ENCODE data around the gene RTF2. TPM values are rescaled to one million over a fixed set of nuclear protein-coding genes. Genes with fewer than 3 reads are reported as not detected.
A peak's percentile ranks its signal among the peaks of the same experiment; 100 is the strongest.

The RTF2 gene
- total and polyA plus RNA-seq, 2 of the 4 experiments (the other 2 are of a cell fraction): 102 to 109 TPM

- peak overlapping the region; percentile 96 for H3K27ac ChIP-seq (ENCODE audit: insufficient read depth, low read length)
- POLR2A ChIA-PET (ENCODE audit: unreplicated experiment): interaction anchor here (1.6 to 1.7 kb wide), 2 partner anchors 11 kb away, joined by 7 read pairs; no protein-coding TSS in a partner anchor
- no peak overlapping the region for H3K4me3 ChIP-seq (ENCODE audit: insufficient read depth, low read depth, low read length)
These were observed 39.5 kb upstream of the RTF2 start for GRCh38 chr20:56428881-56429280.

More at GRCh38 chr20:56428881-56429280, 39.5 kb upstream of the RTF2 start:
- Histone ChIP-seq H3K4ac (ENCODE audit: low read depth, low read length) (peak overlapping the region; percentile 96), H3K9me1 (ENCODE audit: insufficient read depth, low read length) (peaks cover 34% of the 10 kb centered on the region), H3K9ac (ENCODE audit: low read depth, low read length) (peak overlapping the region; percentile 43), H3K23ac (ENCODE audit: low read depth, low read length) (peak overlapping the region; percentile 88), H3K4me1 (ENCODE audit: control insufficient read depth, insufficient read depth, low read length) (peaks cover 42% of the 10 kb centered on the region), H2BK15ac (ENCODE audit: low read depth, low read length) (peak overlapping the region; percentile 99; the same call in 2 of the 3 replicates), H3K79me1 (ENCODE audit: low read depth in 1 of 2, low read length in 2 of 2) (peaks cover 38 to 76% of the 10 kb centered on the region in 2 experiments), H3K36me3 (ENCODE audit: control insufficient read depth, insufficient read depth, low read length) (peaks cover 9% of the 10 kb centered on the region), H2BK5ac (ENCODE audit: low read depth, low read length, poor library complexity, severe bottlenecking) (peak overlapping the region; percentile 97), H2BK20ac (ENCODE audit: low read depth, low read length) (peak overlapping the region; percentile 91), H4K8ac (ENCODE audit: low read depth in 2 of 2, low read length in 2 of 2) (peak overlapping the region; percentile 91 to 94), H2AFZ (replicated peaks; ENCODE audit: low read length, poor library complexity) (peak overlapping the region; percentile 79), H3K14ac (replicated peaks; ENCODE audit: low read depth, low read length) (peak overlapping the region; percentile 90), H4K20me1 (ENCODE audit: insufficient read depth, low read length) (no peaks in the 10 kb centered on the region), H3K18ac (ENCODE audit: low read depth, low read length) (peak overlapping the region; percentile 79), H3K4me2 (ENCODE audit: low read depth, low read length) (peak overlapping the region; percentile 7; the same call in 1 of the 2 replicates), H4K5ac (ENCODE audit: low read depth, low read length) (peak overlapping the region; percentile 86), H3K27me3 (ENCODE audit: control insufficient read depth, insufficient read depth, low read length) (no peaks in the 10 kb centered on the region), H2AK9ac (replicated peaks; ENCODE audit: low read depth, low read length, poor library complexity) (peak overlapping the region; percentile 84), H3K56ac (ENCODE audit: extremely low read depth, insufficient read depth, low read length) (peak overlapping the region; percentile 92), H3K9me3 (ENCODE audit: control insufficient read depth, insufficient read depth, low read length) (no peaks in the 10 kb centered on the region), H2AK5ac (ENCODE audit: low read depth, low read length) (peak overlapping the region; percentile 97), H4K91ac (ENCODE audit: insufficient read depth, low read depth, low read length) (peak overlapping the region; percentile 98), H2BK120ac (ENCODE audit: low read depth, low read length) (peak overlapping the region; percentile 97)
- DNase-seq: no peak
- intact Hi-C loops (cut with micrococcal nuclease): no loop called here
- CTCF ChIA-PET: no interaction called here
- dilution Hi-C loops (cut with HindIII; ENCODE audit: low sequenced_read_pairs, unreplicated experiment): no loop called here
- TF ChIP-seq MXI1 (IDR thresholded peaks at IDR 0.05; ENCODE audit: borderline replicate concordance, low read depth, low read length) (no peak), USF2 (IDR thresholded peaks at IDR 0.05; ENCODE audit: low read depth, low read length) (no peak), MAFK (IDR thresholded peaks at IDR 0.05; ENCODE audit: low read depth, low read length) (no peak), NFE2L2 (IDR thresholded peaks at IDR 0.05; ENCODE audit: low read depth, low read length) (no peak), BHLHE40 (IDR thresholded peaks at IDR 0.05; ENCODE audit: low read depth, low read length) (no peak), CTCF (conservative IDR thresholded peaks at IDR 0.05; ENCODE audit: low read depth, low read length) (no peak), ELK1 (IDR thresholded peaks at IDR 0.05; ENCODE audit: borderline replicate concordance, low read depth, low read length) (no peak), POLR2A (IDR thresholded peaks at IDR 0.05; ENCODE audit: low read depth, low read length) (no peak), RAD21 (IDR thresholded peaks at IDR 0.05; ENCODE audit: low read length) (no peak), RCOR1 (IDR thresholded peaks at IDR 0.05; ENCODE audit: insufficient replicate concordance, low read length) (no peak), MAZ (IDR thresholded peaks at IDR 0.05; ENCODE audit: borderline replicate concordance, low read depth, low read length) (no peak), CEBPB (IDR thresholded peaks at IDR 0.05; ENCODE audit: low read depth, low read length) (no peak), CHD1 (IDR thresholded peaks at IDR 0.05; ENCODE audit: low read depth, low read length) (no peak), SMC3 (IDR thresholded peaks at IDR 0.05; ENCODE audit: low read depth, low read length) (no peak)
- in situ Hi-C loops (cut with MboI; ENCODE audit: low sequenced_read_pairs): no loop called here
- 96% methylated on average over 4 of the region's 8 CpGs; no CpG with 5 or more reads in 1 of the 2 experiments for WGBS, 2 experiments (ENCODE audit: extremely low coverage in 2 of 2, insufficient read length in 1 of 2)
- no TSS peak for BruUV-seq (replicated peaks)
- ATAC-seq (ENCODE audit: low read depth): no peak
